ENCODE measurements around the gene RIC8B. TPM values are rescaled to one million over a fixed set of nuclear protein-coding genes. Genes with fewer than 3 reads are reported as not detected.

Gene RIC8B
- total and polyA plus RNA-seq, 2 of the 8 experiments (the other 6 are each of a cell fraction or from before 2014, with no cell fraction given), result 8.2 to 25.3 TPM

DNA sequence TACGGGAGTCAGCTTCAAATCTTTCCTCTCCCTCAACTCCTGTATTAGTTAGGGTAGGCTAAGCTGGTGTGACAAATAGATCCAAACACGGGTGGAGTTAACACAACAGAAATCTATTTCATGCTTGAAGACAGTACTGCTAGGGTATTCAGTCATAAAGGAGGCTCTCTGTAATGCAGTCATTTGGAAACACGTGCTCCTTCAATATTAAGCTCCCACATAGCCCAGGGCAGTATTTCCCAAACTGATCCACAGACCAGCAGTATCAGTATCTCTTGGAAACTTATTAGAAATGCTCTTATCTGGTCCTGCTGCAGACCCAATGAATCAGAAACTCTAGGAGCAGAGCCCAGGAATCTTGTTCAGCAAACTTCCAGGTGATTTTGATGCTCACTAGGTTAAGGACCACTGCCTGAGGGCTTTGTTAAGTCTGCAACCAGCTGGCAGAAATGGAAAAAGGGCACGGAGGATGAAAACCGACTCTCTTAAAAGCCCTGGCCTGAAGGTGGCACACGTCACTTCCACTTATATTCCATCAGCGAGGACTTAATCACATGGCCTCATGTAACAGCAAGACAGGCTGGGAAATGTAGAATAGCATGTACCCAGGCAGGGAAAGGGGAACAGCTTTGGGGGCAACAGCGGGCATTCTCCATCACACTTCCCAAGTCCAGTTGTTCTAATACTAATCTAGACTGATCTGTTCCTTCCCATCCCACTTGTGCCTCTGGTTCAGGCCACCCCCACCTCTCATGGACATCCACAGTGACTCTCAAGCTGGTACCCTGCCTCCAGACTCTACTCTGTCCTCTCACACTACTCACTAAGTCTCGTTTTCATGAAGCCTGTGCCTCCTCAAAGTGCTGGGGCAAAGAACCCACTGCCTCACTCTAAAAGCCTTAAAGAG, 38.2 kb upstream of the RIC8B start:
- Histone ChIP-seq H3K4me1 (replicated peaks in 1 of 4; ENCODE audit: control insufficient read depth in 3 of 4, insufficient read depth in 4 of 4, low read length in 3 of 4) (peaks cover 0 to 7% (median 6%) of the 10 kb centered on the region in 4 experiments; a peak in 4 of 7 replicates), H3K9me3 (ENCODE audit: insufficient read depth in 2 of 2, low read depth in 1 of 2, low read length in 1 of 2) (no peaks in the 10 kb centered on the region), H3K14ac (ENCODE audit: insufficient read length) (no peak overlapping the region), H3K79me1 (ENCODE audit: low read depth, low read length) (no peaks in the 10 kb centered on the region), H2BK15ac (ENCODE audit: low read length) (peak overlapping the region; percentile 83; the same call in 1 of the 2 replicates), H3K23ac (ENCODE audit: insufficient read length) (no peak overlapping the region), H3K56ac (replicated peaks; ENCODE audit: insufficient read length, low read depth, low read length) (no peak overlapping the region), H2BK5ac (ENCODE audit: low read depth, low read length) (no peak overlapping the region), H3K27ac (ENCODE audit: low read depth, low read length) (no peak overlapping the region), H2BK20ac (ENCODE audit: low read length) (peak overlapping the region; percentile 68; the same call in 1 of the 2 replicates), H4K5ac (ENCODE audit: insufficient read length, low read depth, low read length) (no peak overlapping the region), H2AFZ (ENCODE audit: low read length) (no peak overlapping the region), H3K23me2 (ENCODE audit: low read depth, low read length) (no peaks in the 10 kb centered on the region), H3K4ac (replicated peaks; ENCODE audit: insufficient read length, low read depth, low read length) (no peak overlapping the region), H2BK120ac (replicated peaks; ENCODE audit: low read depth, low read length) (no peak overlapping the region), H3K4me2 (ENCODE audit: insufficient read depth in 1 of 2, low read depth in 2 of 2, low read length in 2 of 2) (no peak overlapping the region), H3K79me2 (ENCODE audit: control insufficient read depth in 1 of 2, insufficient read depth in 2 of 2, low read length in 2 of 2) (no peaks in the 10 kb centered on the region), H4K91ac (replicated peaks; ENCODE audit: insufficient read length, low read length) (no peak overlapping the region), H3K4me3 (ENCODE audit: extremely low read depth in 1 of 4, insufficient read depth in 2 of 4, low read depth in 3 of 4, low read length in 4 of 4) (no peak overlapping the region), H2AK5ac (ENCODE audit: low read depth, low read length) (no peak overlapping the region), H3K36me3 (ENCODE audit: control insufficient read depth in 2 of 4, insufficient read depth in 4 of 4, low read length in 3 of 4) (no peaks in the 10 kb centered on the region), H3K18ac (ENCODE audit: extremely low read depth, low read length) (no peak overlapping the region), H3K27me3 (replicated peaks in 1 of 4; ENCODE audit: control insufficient read depth in 3 of 4, extremely low read depth in 1 of 4, insufficient read depth in 3 of 4, low read length in 3 of 4) (no peaks in the 10 kb centered on the region), H4K8ac (ENCODE audit: extremely low read depth, insufficient read depth, low read length) (no peak overlapping the region), H3K9ac (replicated peaks in 1 of 4; ENCODE audit: extremely low read depth in 1 of 4, low read depth in 3 of 4, low read length in 3 of 4) (no peak overlapping the region), H4K20me1 (replicated peaks in 1 of 2; ENCODE audit: control insufficient read depth in 1 of 2, insufficient read depth in 2 of 2, low read length in 2 of 2) (no peaks in the 10 kb centered on the region), H2BK12ac (ENCODE audit: low read depth, low read length) (no peak overlapping the region)
- TF ChIP-seq RAD21 (IDR thresholded peaks at IDR 0.05 in 1 of 2, conservative IDR thresholded peaks at IDR 0.05 in 1 of 2; ENCODE audit: low read depth in 2 of 2, low read length in 2 of 2) (peak; percentile 41 to 55), GTF2F1 (IDR thresholded peaks at IDR 0.05; ENCODE audit: borderline replicate concordance, low read depth, low read length) (no peak)
- TF ChIP-seq, protein P1, sequence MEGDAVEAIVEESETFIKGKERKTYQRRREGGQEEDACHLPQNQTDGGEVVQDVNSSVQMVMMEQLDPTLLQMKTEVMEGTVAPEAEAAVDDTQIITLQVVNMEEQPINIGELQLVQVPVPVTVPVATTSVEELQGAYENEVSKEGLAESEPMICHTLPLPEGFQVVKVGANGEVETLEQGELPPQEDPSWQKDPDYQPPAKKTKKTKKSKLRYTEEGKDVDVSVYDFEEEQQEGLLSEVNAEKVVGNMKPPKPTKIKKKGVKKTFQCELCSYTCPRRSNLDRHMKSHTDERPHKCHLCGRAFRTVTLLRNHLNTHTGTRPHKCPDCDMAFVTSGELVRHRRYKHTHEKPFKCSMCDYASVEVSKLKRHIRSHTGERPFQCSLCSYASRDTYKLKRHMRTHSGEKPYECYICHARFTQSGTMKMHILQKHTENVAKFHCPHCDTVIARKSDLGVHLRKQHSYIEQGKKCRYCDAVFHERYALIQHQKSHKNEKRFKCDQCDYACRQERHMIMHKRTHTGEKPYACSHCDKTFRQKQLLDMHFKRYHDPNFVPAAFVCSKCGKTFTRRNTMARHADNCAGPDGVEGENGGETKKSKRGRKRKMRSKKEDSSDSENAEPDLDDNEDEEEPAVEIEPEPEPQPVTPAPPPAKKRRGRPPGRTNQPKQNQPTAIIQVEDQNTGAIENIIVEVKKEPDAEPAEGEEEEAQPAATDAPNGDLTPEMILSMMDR (IDR thresholded peaks at IDR 0.05; ENCODE audit: control extremely low read depth in 1 of 3, insufficient read depth in 1 of 3, low read depth in 1 of 3, low read length in 3 of 3), result peak in 2 of 3 experiments; percentile 31 to 41; a peak in 3 of 4 replicates
- no peak for DNase-seq (ENCODE audit: low read depth in 1 of 2, low spot score in 2 of 2)
- CTCF ChIA-PET (ENCODE audit: partially characterized antibody), result interaction anchor here (0.6 to 1.8 kb wide), 9 partner anchors 8 to 181 kb away, joined by 3 to 7 read pairs (median 4); no protein-coding TSS in a partner anchor
- POLR2A ChIA-PET (ENCODE audit: partially characterized antibody), result interaction anchor here (1.1 to 1.4 kb wide), 2 partner anchors 30 to 39 kb away, joined by 3 to 4 read pairs; no protein-coding TSS in a partner anchor
- 79% methylated on average over 9 of the region's 9 CpGs; no CpG with 5 or more reads in 1 of the 2 experiments for whole genome bisulfite sequencing, 2 experiments (ENCODE audit: extremely low coverage in 1 of 2, insufficient coverage in 1 of 2, insufficient read length in 1 of 2, insufficient replicate concordance in 2 of 2, low coverage in 1 of 2, low lambda C conversion rate in 2 of 2, missing lambda C conversion rate in 1 of 2)
- FAIRE-seq, result no peak
